DND-41 (cell line): ENCODE measurements around the gene MOV10L1.

ENCODE experiments used
- ATAC-seq: fragments of 200-7000 bp; cut with Tn5 transposase; 3 replicates; pipeline ENCODE4 v1.9.1; 2021; ENCODE audit warnings: low read depth; ENCODE audit not compliant: insufficient read depth
- DNase-seq: peaks from one replicate; pipeline ENCODE4 v3.0.0-alpha.2; 2020
- H2AFZ ChIP-seq: 2 replicates; pipeline ENCODE4 v1.6.0; 2012; ENCODE audit warnings: low read depth, low read length
- H3K27ac ChIP-seq: 2 replicates; pipeline ENCODE4 v1.5.1; 2012; ENCODE audit warnings: low read length, inconsistent platforms
- H3K27me3 ChIP-seq: fragments of 200-600 bp; sonication (generic); 2 replicates; pipeline ENCODE4 v1.6.0; 2012; ENCODE audit warnings: low read length, mild to moderate bottlenecking, inconsistent platforms; ENCODE audit not compliant: insufficient read depth, poor library complexity
- H3K36me3 ChIP-seq: 2 replicates; pipeline ENCODE4 v1.5.1; 2012; ENCODE audit warnings: low read length, inconsistent platforms; ENCODE audit not compliant: insufficient read depth
- H3K4me1 ChIP-seq: 2 replicates; pipeline ENCODE4 v1.5.1; 2012; ENCODE audit warnings: mild to moderate bottlenecking, low read length; ENCODE audit not compliant: insufficient read depth
- H3K4me2 ChIP-seq: 2 replicates; pipeline ENCODE4 v1.6.0; 2012; ENCODE audit warnings: mild to moderate bottlenecking, moderate library complexity, low read length, inconsistent platforms; ENCODE audit not compliant: insufficient read depth
- H3K4me3 ChIP-seq, 2 experiments: fragments of 200-600 bp in 1 of 2; shearing (Covaris generic) in 1 of 2; 2 replicates each; pipeline ENCODE4 v1.5.1; 2012 to 2016; ENCODE audit warnings: inconsistent platforms in 2 of 2, low read length in 2 of 2, mild to moderate bottlenecking in 2 of 2, low read depth in 1 of 2, moderate library complexity in 1 of 2
- H3K79me2 ChIP-seq: 2 replicates; pipeline ENCODE4 v1.6.0; 2012; ENCODE audit warnings: low read length, inconsistent platforms; ENCODE audit not compliant: insufficient read depth
- H3K9ac ChIP-seq: 2 replicates; pipeline ENCODE4 v1.6.0; 2012; ENCODE audit warnings: low read depth, mild to moderate bottlenecking, inconsistent platforms, low read length, moderate library complexity
- H3K9me3 ChIP-seq: 2 replicates; pipeline ENCODE4 v1.5.1; 2012; ENCODE audit warnings: low read length, moderate library complexity, mild to moderate bottlenecking, inconsistent platforms; ENCODE audit not compliant: insufficient read depth, severe bottlenecking
- H4K20me1 ChIP-seq: 2 replicates; pipeline ENCODE4 v1.6.0; 2012; ENCODE audit warnings: low read length; ENCODE audit not compliant: insufficient read depth
- CTCF ChIP-seq: IDR thresholded peaks from 2 replicates; pipeline ENCODE4 v1.5.1; 2012; ENCODE audit warnings: borderline replicate concordance, low read length, moderate library complexity, mild to moderate bottlenecking; ENCODE audit not compliant: poor library complexity, severe bottlenecking; ENCODE audit errors: extremely low read depth
- EZH2 ChIP-seq: IDR thresholded peaks from 3 replicates; pipeline ENCODE4 v1.6.1; 2012; ENCODE audit warnings: borderline replicate concordance, low read depth, mild to moderate bottlenecking, moderate library complexity, low read length, inconsistent platforms; ENCODE audit not compliant: severe bottlenecking

The MOV10L1 gene

GRCh38 chr22:50171319-50171964 is 81.6 kb downstream of the MOV10L1 start:
- H3K9ac ChIP-seq, result no peak overlapping the region
- no peak overlapping the region for H2AFZ ChIP-seq
- H3K4me3 ChIP-seq, result no peak overlapping the region
- H4K20me1 ChIP-seq, result no peaks in the 10 kb centered on the region
- TF ChIP-seq EZH2, result no peak
- no peak for TF ChIP-seq CTCF
- no peaks in the 10 kb centered on the region for H3K9me3 ChIP-seq
- H3K4me1 ChIP-seq, result no peaks in the 10 kb centered on the region
- peaks cover 8% of the 10 kb centered on the region for H3K27me3 ChIP-seq
- no peak overlapping the region for H3K4me2 ChIP-seq
- no peak for ATAC-seq
- no peak for DNase-seq
- no peak overlapping the region for H3K27ac ChIP-seq
- H3K36me3 ChIP-seq, result no peaks in the 10 kb centered on the region
- H3K79me2 ChIP-seq, result no peaks in the 10 kb centered on the region

- Histone ChIP-seq H3K27me3 (peaks cover 8% of the 10 kb centered on the region), H3K36me3 (no peaks in the 10 kb centered on the region), H4K20me1 (no peaks in the 10 kb centered on the region), H3K4me2 (no peak overlapping the region), H3K9me3 (no peaks in the 10 kb centered on the region), H3K4me3 (no peak overlapping the region), H3K4me1 (no peaks in the 10 kb centered on the region), H3K9ac (no peak overlapping the region), H3K27ac (no peak overlapping the region), H2AFZ (no peak overlapping the region), H3K79me2 (no peaks in the 10 kb centered on the region)
- TF ChIP-seq EZH2 (no peak), CTCF (no peak)
- DNase-seq (no peak), ATAC-seq (no peak)
Observed at GRCh38 chr22:50171965-50172421, 82.2 kb downstream of the MOV10L1 start.

- TF ChIP-seq EZH2 (no peak), CTCF (no peak)
- no peaks in the 10 kb centered on the region for H4K20me1 ChIP-seq
- H3K36me3 ChIP-seq, result no peaks in the 10 kb centered on the region
- no peak overlapping the region for H3K4me2 ChIP-seq
- H3K9me3 ChIP-seq, result no peaks in the 10 kb centered on the region
- H2AFZ ChIP-seq, result no peak overlapping the region
- peaks cover 8% of the 10 kb centered on the region for H3K27me3 ChIP-seq
- H3K79me2 ChIP-seq, result no peaks in the 10 kb centered on the region
- ATAC-seq (no peak), DNase-seq (no peak)
- H3K4me3 ChIP-seq, result no peak overlapping the region
- no peaks in the 10 kb centered on the region for H3K4me1 ChIP-seq
- no peak overlapping the region for H3K9ac ChIP-seq
- H3K27ac ChIP-seq, result no peak overlapping the region
Observed at GRCh38 chr22:50173311-50173982, 83.6 kb downstream of the MOV10L1 start.
